Osteoblast (primary cell): ENCODE measurements around the gene PARD3. TPM values are rescaled to one million over a fixed set of nuclear protein-coding genes. Genes with fewer than 3 reads are reported as not detected.

Experiments
- DNase-seq: peaks from one replicate; pipeline ENCODE4 v3.0.0; 2011; ENCODE audit warnings: low spot score, mixed read lengths; ENCODE audit not compliant: insufficient read length; ENCODE audit errors: missing footprints
- H2AFZ ChIP-seq: 2 replicates; pipeline ENCODE4 v1.6.0; 2011; ENCODE audit warnings: mild to moderate bottlenecking, low read length
- H3K27ac ChIP-seq: 2 replicates; pipeline ENCODE4 v1.5.1; 2011; ENCODE audit warnings: mild to moderate bottlenecking, low read depth, low read length, moderate library complexity
- H3K27me3 ChIP-seq: 2 replicates; pipeline ENCODE4 v1.6.0; 2012; ENCODE audit warnings: mild to moderate bottlenecking, control low read depth, inconsistent platforms, low read length, moderate library complexity; ENCODE audit not compliant: insufficient read depth
- H3K36me3 ChIP-seq: 2 replicates; pipeline ENCODE4 v1.5.1; 2011; ENCODE audit warnings: mild to moderate bottlenecking, low read length, control low read depth, moderate library complexity; ENCODE audit not compliant: insufficient read depth
- H3K4me1 ChIP-seq: 2 replicates; pipeline ENCODE4 v1.5.1; 2011; ENCODE audit warnings: mild to moderate bottlenecking, low read length, control low read depth, moderate library complexity; ENCODE audit not compliant: insufficient read depth
- H3K4me2 ChIP-seq: 2 replicates; pipeline ENCODE4 v1.6.0; 2011; ENCODE audit warnings: mild to moderate bottlenecking, low read length; ENCODE audit not compliant: insufficient read depth
- H3K4me3 ChIP-seq: fragments of 200-600 bp; sonication (generic); 3 replicates; pipeline ENCODE4 v1.5.1; 2012; ENCODE audit warnings: mild to moderate bottlenecking, low read length, inconsistent platforms; ENCODE audit not compliant: insufficient read depth
- H3K79me2 ChIP-seq: 2 replicates; pipeline ENCODE4 v1.6.0; 2012; ENCODE audit warnings: mild to moderate bottlenecking, low read length, control low read depth, inconsistent platforms; ENCODE audit not compliant: insufficient read depth
- H3K9me3 ChIP-seq: 2 replicates; pipeline ENCODE4 v1.5.1; 2011; ENCODE audit warnings: low read depth, low read length, control low read depth
- H4K20me1 ChIP-seq: 2 replicates; pipeline ENCODE4 v1.6.0; 2012; ENCODE audit warnings: mild to moderate bottlenecking, low read length, control low read depth; ENCODE audit not compliant: insufficient read depth
- CTCF ChIP-seq: IDR thresholded peaks from 2 replicates; pipeline ENCODE4 v1.5.1; 2011; ENCODE audit warnings: mild to moderate bottlenecking, low read depth, low read length, moderate library complexity; ENCODE audit errors: extremely low read depth
- total RNA-seq: library from RNA; depleted of rRNA; stranded (reverse); fragments of >200 nt; gene quantifications from 2 replicates; pipeline ENCODE4 v1.2.3, GENCODE V29; 2012

Gene PARD3
- total RNA-seq, 1 donor: 71.7 TPM

GRCh38 chr10:34814223-34814912 is 728 bp downstream of the PARD3 start:
- TF ChIP-seq CTCF: no peak
- H4K20me1 ChIP-seq: peaks cover 29% of the 10 kb centered on the region
- no peaks in the 10 kb centered on the region for H3K9me3 ChIP-seq
- H3K36me3 ChIP-seq: no peaks in the 10 kb centered on the region
- peak; percentile 92 for DNase-seq
- H3K4me2 ChIP-seq: peak overlapping the region; percentile 87
- peaks cover 38% of the 10 kb centered on the region for H3K79me2 ChIP-seq
- peaks cover 20% of the 10 kb centered on the region for H3K4me1 ChIP-seq
- H3K27me3 ChIP-seq: no peaks in the 10 kb centered on the region
- peak overlapping the region; percentile 82 for H2AFZ ChIP-seq
- H3K4me3 ChIP-seq: peak overlapping the region; percentile 81
- H3K27ac ChIP-seq: peak overlapping the region; percentile 45

GRCh38 chr10:34813626-34814222 is 1.4 kb downstream of the PARD3 start:
- Histone ChIP-seq H3K4me1 (peaks cover 26% of the 10 kb centered on the region), H4K20me1 (peaks cover 35% of the 10 kb centered on the region), H3K4me3 (peak overlapping the region; percentile 81), H3K36me3 (no peaks in the 10 kb centered on the region), H3K9me3 (no peaks in the 10 kb centered on the region), H3K4me2 (peak overlapping the region; percentile 87), H2AFZ (peak overlapping the region; percentile 82), H3K27me3 (no peaks in the 10 kb centered on the region), H3K27ac (peak overlapping the region; percentile 45), H3K79me2 (peaks cover 44% of the 10 kb centered on the region)
- TF ChIP-seq CTCF: no peak
- DNase-seq: peak; percentile 96

GRCh38 chr10:34812771-34813170 is 2.3 kb downstream of the PARD3 start:
- TF ChIP-seq CTCF: no peak
- Histone ChIP-seq H3K27me3 (no peaks in the 10 kb centered on the region), H4K20me1 (peaks cover 42% of the 10 kb centered on the region), H3K4me3 (no peak overlapping the region), H2AFZ (no peak overlapping the region), H3K79me2 (peaks cover 53% of the 10 kb centered on the region), H3K36me3 (no peaks in the 10 kb centered on the region), H3K27ac (no peak overlapping the region), H3K4me1 (peaks cover 27% of the 10 kb centered on the region), H3K4me2 (peak overlapping the region; percentile 87), H3K9me3 (no peaks in the 10 kb centered on the region)
- DNase-seq: no peak

DNA sequence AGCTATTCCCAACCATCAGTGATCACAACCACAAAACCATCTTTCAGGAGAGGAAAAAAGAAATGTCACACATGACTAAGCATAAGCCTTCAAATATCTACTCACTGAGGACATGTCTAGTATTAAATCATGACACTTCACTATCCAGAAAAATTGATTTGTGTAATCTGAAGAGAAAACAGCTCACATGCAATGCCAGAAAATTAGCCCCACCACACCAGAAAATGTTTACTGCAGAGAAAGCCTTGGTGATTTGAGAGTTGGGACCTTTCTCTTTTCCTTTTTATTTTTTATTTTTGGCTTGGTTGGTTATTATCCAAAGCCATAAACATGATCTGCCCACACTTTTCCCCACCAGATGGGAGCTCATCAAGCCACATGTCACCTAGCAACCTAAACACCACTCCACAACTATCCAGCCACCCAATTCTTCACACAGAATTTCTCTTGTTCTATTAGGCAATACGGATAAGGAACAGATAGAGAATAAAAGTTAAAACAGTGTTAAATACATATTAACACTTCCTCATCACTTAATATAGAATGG is 3.1 kb downstream of the PARD3 start:
- Histone ChIP-seq H3K4me1 (peaks cover 27% of the 10 kb centered on the region), H3K36me3 (no peaks in the 10 kb centered on the region), H4K20me1 (peaks cover 43% of the 10 kb centered on the region), H3K9me3 (no peaks in the 10 kb centered on the region), H3K27ac (no peak overlapping the region), H3K4me2 (no peak overlapping the region), H3K27me3 (no peaks in the 10 kb centered on the region), H2AFZ (no peak overlapping the region), H3K4me3 (no peak overlapping the region), H3K79me2 (peaks cover 58% of the 10 kb centered on the region)
- TF ChIP-seq CTCF: no peak
- DNase-seq: no peak
